ENCODE measurements around the gene NPY4R.
"Not testable (repeated sequence)": the region's sequence is repeated elsewhere in the genome, so short reads cannot be mapped to it uniquely, and the experiment has no call there.

DNA sequence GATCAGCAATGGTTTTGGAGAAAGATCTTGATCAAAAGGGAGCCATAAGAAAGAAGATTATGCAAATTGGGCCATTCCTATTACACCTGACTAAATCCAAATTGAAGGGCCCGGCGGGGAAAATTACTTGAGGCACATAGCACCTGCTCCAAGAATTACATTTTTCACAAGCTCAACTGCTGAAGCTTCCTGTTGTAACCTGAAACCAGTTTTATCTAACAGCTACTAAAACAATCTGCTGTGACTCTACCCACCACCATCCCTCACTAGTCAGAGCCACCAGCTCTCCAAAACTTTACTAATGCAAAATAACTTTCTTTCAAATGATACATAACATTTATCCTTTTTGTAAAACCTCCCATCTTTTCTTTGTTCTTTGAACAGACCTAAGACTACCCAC lies 20.7 kb upstream of the NPY4R start:
- not testable (repeated sequence) for TF ChIP-seq RAD21 (conservative IDR thresholded peaks at IDR 0.05 in 1 of 2, IDR thresholded peaks at IDR 0.05 in 1 of 2); CHD2 (IDR thresholded peaks at IDR 0.05; ENCODE audit: low read length, partially characterized antibody); KDM5A (IDR thresholded peaks at IDR 0.05); POLR2A (IDR thresholded peaks at IDR 0.05; ENCODE audit: low read length); EP300 (IDR thresholded peaks at IDR 0.05)
- TF ChIP-seq, protein P1, sequence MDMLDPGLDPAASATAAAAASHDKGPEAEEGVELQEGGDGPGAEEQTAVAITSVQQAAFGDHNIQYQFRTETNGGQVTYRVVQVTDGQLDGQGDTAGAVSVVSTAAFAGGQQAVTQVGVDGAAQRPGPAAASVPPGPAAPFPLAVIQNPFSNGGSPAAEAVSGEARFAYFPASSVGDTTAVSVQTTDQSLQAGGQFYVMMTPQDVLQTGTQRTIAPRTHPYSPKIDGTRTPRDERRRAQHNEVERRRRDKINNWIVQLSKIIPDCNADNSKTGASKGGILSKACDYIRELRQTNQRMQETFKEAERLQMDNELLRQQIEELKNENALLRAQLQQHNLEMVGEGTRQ (IDR thresholded peaks at IDR 0.05), result not testable (repeated sequence)
- TF ChIP-seq, protein P2, sequence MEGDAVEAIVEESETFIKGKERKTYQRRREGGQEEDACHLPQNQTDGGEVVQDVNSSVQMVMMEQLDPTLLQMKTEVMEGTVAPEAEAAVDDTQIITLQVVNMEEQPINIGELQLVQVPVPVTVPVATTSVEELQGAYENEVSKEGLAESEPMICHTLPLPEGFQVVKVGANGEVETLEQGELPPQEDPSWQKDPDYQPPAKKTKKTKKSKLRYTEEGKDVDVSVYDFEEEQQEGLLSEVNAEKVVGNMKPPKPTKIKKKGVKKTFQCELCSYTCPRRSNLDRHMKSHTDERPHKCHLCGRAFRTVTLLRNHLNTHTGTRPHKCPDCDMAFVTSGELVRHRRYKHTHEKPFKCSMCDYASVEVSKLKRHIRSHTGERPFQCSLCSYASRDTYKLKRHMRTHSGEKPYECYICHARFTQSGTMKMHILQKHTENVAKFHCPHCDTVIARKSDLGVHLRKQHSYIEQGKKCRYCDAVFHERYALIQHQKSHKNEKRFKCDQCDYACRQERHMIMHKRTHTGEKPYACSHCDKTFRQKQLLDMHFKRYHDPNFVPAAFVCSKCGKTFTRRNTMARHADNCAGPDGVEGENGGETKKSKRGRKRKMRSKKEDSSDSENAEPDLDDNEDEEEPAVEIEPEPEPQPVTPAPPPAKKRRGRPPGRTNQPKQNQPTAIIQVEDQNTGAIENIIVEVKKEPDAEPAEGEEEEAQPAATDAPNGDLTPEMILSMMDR (IDR thresholded peaks at IDR 0.05), result not testable (repeated sequence)

Measured in A549 (cell line).